GM19351 (cell line): Measurements from ENCODE around the gene INPP4A.
"Not testable (repeated sequence)": the region's sequence is repeated elsewhere in the genome, so short reads cannot be mapped to it uniquely, and the experiment has no call there.

Source experiments
- ATAC-seq: cut with Tn5 transposase; IDR thresholded peaks from one replicate; pipeline ENCODE4 v1.9.1; 2021; ENCODE audit warnings: mild to moderate bottlenecking, moderate library complexity; ENCODE audit not compliant: unreplicated experiment

INPP4A gene

GRCh38 chr2:98435670-98436069 lies 9.0 kb upstream of the INPP4A start:
- not testable (repeated sequence) for ATAC-seq

- no peak for ATAC-seq
These were observed 7.9 kb upstream of the INPP4A start for GRCh38 chr2:98436734-98437133.

GRCh38 chr2:98438190-98439133 lies 6.2 kb upstream of the INPP4A start:
- peak; percentile 86 for ATAC-seq

GRCh38 chr2:98441706-98442450 lies 2.8 kb upstream of the INPP4A start:
- no peak for ATAC-seq

- ATAC-seq = no peak
These were observed 2.2 kb upstream of the INPP4A start for GRCh38 chr2:98442488-98442887.

GRCh38 chr2:98445177-98445682 lies 572 bp downstream of the INPP4A start:
- peak; percentile 32 for ATAC-seq

GRCh38 chr2:98445683-98446581 lies 1.3 kb downstream of the INPP4A start:
- no peak for ATAC-seq

- ATAC-seq = no peak
These were observed 2.2 kb downstream of the INPP4A start for GRCh38 chr2:98446850-98447249.

- ATAC-seq = no peak
These were observed 3.9 kb downstream of the INPP4A start for GRCh38 chr2:98448441-98449145.

GRCh38 chr2:98452396-98453027 lies 7.9 kb downstream of the INPP4A start:
- ATAC-seq = no peak

GRCh38 chr2:98453083-98453482 lies 8.4 kb downstream of the INPP4A start:
- ATAC-seq = no peak

GRCh38 chr2:98453531-98453930 lies 8.9 kb downstream of the INPP4A start:
- ATAC-seq = no peak

- ATAC-seq = peak; percentile 5
These were observed 9.4 kb downstream of the INPP4A start for GRCh38 chr2:98454073-98454472.

GRCh38 chr2:98454500-98455235 lies 10.0 kb downstream of the INPP4A start:
- peak; percentile 44 for ATAC-seq

GRCh38 chr2:98455494-98455976 lies 10.9 kb downstream of the INPP4A start:
- peak; percentile 48 for ATAC-seq

- ATAC-seq = no peak
These were observed 12.5 kb downstream of the INPP4A start for GRCh38 chr2:98457045-98457696.

- ATAC-seq = no peak
These were observed 13.5 kb downstream of the INPP4A start for GRCh38 chr2:98458207-98458606.

- no peak for ATAC-seq
These were observed 14.2 kb downstream of the INPP4A start for GRCh38 chr2:98458667-98459380.
